Esophagus squamous epithelium (tissue), 5 donors: Measurements from ENCODE around the gene COL9A1. TPM values are rescaled to one million over a fixed set of nuclear protein-coding genes. Genes with fewer than 3 reads are reported as not detected.

Source experiments
- DNase-seq: peaks from one replicate; lab custom pipeline; 2025; lab: John Stamatoyannopoulos, UW
- H3K27ac ChIP-seq, 4 donors: fragments of 200-600 bp; sonication (generic); one replicate each; pipeline ENCODE4 v1.5.1; 2016 to 2019; ENCODE audit warnings: mild to moderate bottlenecking in 1 of 4
- H3K27me3 ChIP-seq, 4 donors: fragments of 200-600 bp; sonication (generic); 1 replicate in 3 of 4; 2 replicates in 1 of 4; pipeline versions ENCODE4 v1.5.1 to v1.6.0; 2017 to 2021; ENCODE audit warnings: antibody characterized with exemption in 1 of 4
- H3K36me3 ChIP-seq, 3 donors: fragments of 200-600 bp; sonication (generic); one replicate each; pipeline ENCODE4 v1.5.1; 2016 to 2019
- H3K4me1 ChIP-seq, 3 donors: fragments of 200-600 bp; sonication (generic); one replicate each; pipeline ENCODE4 v1.5.1; 2017 to 2019
- H3K4me3 ChIP-seq, 4 donors: fragments of 200-600 bp; sonication (generic); 1 replicate in 3 of 4; 2 replicates in 1 of 4; pipeline ENCODE4 v1.5.1; 2016 to 2019; ENCODE audit warnings: mild to moderate bottlenecking in 2 of 4, moderate library complexity in 1 of 4
- H3K9me3 ChIP-seq, 3 donors: fragments of 200-600 bp; sonication (generic); one replicate each; pipeline ENCODE4 v1.5.1; 2016 to 2019
- CTCF ChIP-seq, 6 experiments: fragments of 450-650 bp in 4 of 6; fragments of 200-600 bp in 2 of 6; sonication (generic) in 2 of 6; IDR thresholded peaks; one replicate each; pipeline ENCODE4 v1.5.1; 2016 to 2019; ENCODE audit warnings: antibody characterized with exemption in 6 of 6, mild to moderate bottlenecking in 4 of 6, moderate library complexity in 4 of 6
- POLR2A ChIP-seq, 4 donors: fragments of 450-650 bp; IDR thresholded peaks; one replicate each; pipeline ENCODE4 v1.6.1; 2017; ENCODE audit warnings: antibody characterized with exemption in 4 of 4, mild to moderate bottlenecking in 4 of 4, moderate library complexity in 3 of 4
- WGBS, 2 donors: methylation state at CpG; one replicate each; pipeline ENCODE4 v1.1.5; 2018; 5-methylcytosine and 5-hydroxymethylcytosine counted together
- intact Hi-C: fragments of 100-400 bp; cut with DNase I; formaldehyde crosslinking; loops from one replicate; pipeline ENCODE4 v1.15.0; 2022
- total RNA-seq, 4 donors: library from RNA; depleted of rRNA; stranded (reverse); fragments of >200 nt; gene quantifications; one replicate each; pipeline ENCODE4 v1.1.0, GENCODE V29; 2016
- donor health status: DM: yes; HTN: yes; CAD: no.

Gene COL9A1
- total RNA-seq, 4 donors from 2014 or later: 0.57 TPM; not detected in 3

GRCh38 chr6:70298068-70298467 is 4.8 kb downstream of the COL9A1 start:
- no peak for DNase-seq
- no peak for TF ChIP-seq POLR2A (IDR thresholded peaks at IDR 0.05)
- no peak for TF ChIP-seq CTCF (IDR thresholded peaks at IDR 0.05)
- peaks cover 0 to 5% (median 0%) of the 10 kb centered on the region in 4 donors for H3K27me3 ChIP-seq

GRCh38 chr6:70292193-70292592 is 10.7 kb downstream of the COL9A1 start:
- intact Hi-C loops: no loop called here
- WGBS, 2 donors: 31 to 37% methylated on average over 1 of the region's 1 CpG

More at GRCh38 chr6:70298068-70298467, 4.8 kb downstream of the COL9A1 start:
- Histone ChIP-seq H3K4me3 (no peak overlapping the region), H3K9me3 (no peaks in the 10 kb centered on the region), H3K36me3 (no peaks in the 10 kb centered on the region), H3K27ac (no peak overlapping the region), H3K4me1 (no peaks in the 10 kb centered on the region)
- intact Hi-C loops: no loop called here

GRCh38 chr6:70289299-70289698 is 13.6 kb downstream of the COL9A1 start:
- no peak for TF ChIP-seq CTCF (IDR thresholded peaks at IDR 0.05)
- TF ChIP-seq POLR2A (IDR thresholded peaks at IDR 0.05): no peak
- Histone ChIP-seq H3K9me3 (no peaks in the 10 kb centered on the region), H3K36me3 (no peaks in the 10 kb centered on the region), H3K27me3 (peaks cover 0 to 14% (median 0%) of the 10 kb centered on the region in 4 donors), H3K27ac (no peak overlapping the region), H3K4me3 (no peak overlapping the region), H3K4me1 (no peaks in the 10 kb centered on the region)
- intact Hi-C loops: no loop called here
- no peak for DNase-seq
- 22 to 37% methylated on average over 2 of the region's 2 CpGs for WGBS, 2 donors

More at GRCh38 chr6:70292193-70292592, 10.7 kb downstream of the COL9A1 start:
- Histone ChIP-seq H3K9me3 (no peaks in the 10 kb centered on the region), H3K27ac (no peak overlapping the region), H3K27me3 (no peaks in the 10 kb centered on the region), H3K36me3 (no peaks in the 10 kb centered on the region), H3K4me1 (no peaks in the 10 kb centered on the region), H3K4me3 (no peak overlapping the region)
- TF ChIP-seq CTCF (IDR thresholded peaks at IDR 0.05) (no peak), POLR2A (IDR thresholded peaks at IDR 0.05) (no peak)
- DNase-seq: no peak

- Histone ChIP-seq H3K9me3 (no peaks in the 10 kb centered on the region), H3K4me3 (no peak overlapping the region), H3K27ac (no peak overlapping the region), H3K27me3 (peaks cover 0 to 38% (median 0%) of the 10 kb centered on the region in 4 donors), H3K4me1 (peaks cover 0 to 14% (median 0%) of the 10 kb centered on the region in 3 donors), H3K36me3 (no peaks in the 10 kb centered on the region)
- DNase-seq: no peak
- 79 to 83% methylated on average over 5 of the region's 5 CpGs for WGBS, 2 donors
- intact Hi-C loops: no loop called here
- TF ChIP-seq POLR2A (IDR thresholded peaks at IDR 0.05) (no peak), CTCF (IDR thresholded peaks at IDR 0.05) (no peak)
These were observed 16.0 kb downstream of the COL9A1 start for GRCh38 chr6:70286905-70287304.

GRCh38 chr6:70285201-70285600 is 17.7 kb downstream of the COL9A1 start:
- Histone ChIP-seq H3K4me3 (no peak overlapping the region), H3K27ac (no peak overlapping the region), H3K27me3 (peaks cover 0 to 55% (median 0%) of the 10 kb centered on the region in 4 donors), H3K9me3 (no peaks in the 10 kb centered on the region), H3K36me3 (no peaks in the 10 kb centered on the region), H3K4me1 (peaks cover 0 to 15% (median 4%) of the 10 kb centered on the region in 3 donors)
- no peak for DNase-seq
- intact Hi-C loops: no loop called here
- WGBS, 2 donors: 76 to 77% methylated on average over 4 of the region's 4 CpGs
- no peak for TF ChIP-seq POLR2A (IDR thresholded peaks at IDR 0.05)
- no peak for TF ChIP-seq CTCF (IDR thresholded peaks at IDR 0.05)
